Subcutaneous adipose tissue (tissue), 4 donors: Measurements from ENCODE around the gene DHRS12. TPM values are rescaled to one million over a fixed set of nuclear protein-coding genes. Genes with fewer than 3 reads are reported as not detected.

Experiments used
- CTCF ChIP-seq: fragments of 450-650 bp; IDR thresholded peaks from one replicate; pipeline ENCODE4 v1.5.1; 2016; ENCODE audit warnings: low read depth, mild to moderate bottlenecking, control low read depth, antibody characterized with exemption, moderate library complexity
- total RNA-seq, 4 donors: library from RNA; depleted of rRNA; stranded (reverse); fragments of >200 nt; gene quantifications; one replicate each; pipeline ENCODE4 v1.1.0, GENCODE V29; 2016

The DHRS12 gene
- total RNA-seq, 4 donors from 2014 or later, result 22.3 to 47.8 (median 29.1) TPM

GRCh38 chr13:51728275-51728673, 75.7 kb downstream of the DHRS12 start:
- no peak for TF ChIP-seq CTCF

GRCh38 chr13:51727634-51728274, 76.2 kb downstream of the DHRS12 start:
- no peak for TF ChIP-seq CTCF

GRCh38 chr13:51726446-51727193, 77.3 kb downstream of the DHRS12 start:
- no peak for TF ChIP-seq CTCF

- TF ChIP-seq CTCF, result no peak
These were observed 79.2 kb downstream of the DHRS12 start for GRCh38 chr13:51724721-51725120.

- TF ChIP-seq CTCF, result no peak
These were observed 80.4 kb downstream of the DHRS12 start for GRCh38 chr13:51723529-51723928.

GRCh38 chr13:51721496-51721895, 82.5 kb downstream of the DHRS12 start:
- TF ChIP-seq CTCF, result no peak

GRCh38 chr13:51719394-51719793, 84.6 kb downstream of the DHRS12 start:
- no peak for TF ChIP-seq CTCF

Other genes starting within 250 kb of the DHRS12 start
- gene WDFY2, start 219.7 kb downstream of the DHRS12 start, total RNA-seq, result 10 to 100 TPM; 17.6 to 36.4 (median 22.0) TPM
- not detected for gene TMEM272, start 41.0 kb upstream of the DHRS12 start, total RNA-seq
- gene CCDC70, start 57.8 kb upstream of the DHRS12 start, total RNA-seq, result not detected
- 10 to 100 TPM in 2 of 4 donors, 1 to 10 TPM in 2; 4.6 to 12.1 (median 9.4) TPM for gene ATP7B, start 207.3 kb upstream of the DHRS12 start, total RNA-seq
- gene ALG11, start 208.2 kb upstream of the DHRS12 start, total RNA-seq, result 10 to 100 TPM; 18.9 to 39.5 (median 19.8) TPM
- gene UTP14C, start 220.5 kb upstream of the DHRS12 start, total RNA-seq, result 10 to 100 TPM; 12.9 to 22.0 (median 19.3) TPM